Activated CD8-positive, alpha-beta memory T cell treated with anti-CD3 and anti-CD28 coated beads for 1 hour (primary cell): ENCODE data around the gene RPGRIP1L.

Source experiments
- DNase-seq, 2 donors: peaks; one replicate each; pipeline ENCODE4 v3.0.0-alpha.2; 2020; ENCODE audit warnings: low read depth in 1 of 2; ENCODE audit errors: extremely low read depth in 1 of 2

Gene RPGRIP1L

GRCh38 chr16:53608094-53608493 is 95.6 kb downstream of the RPGRIP1L start:
- no peak for DNase-seq

- DNase-seq = no peak
Observed at GRCh38 chr16:53605831-53606400, 97.7 kb downstream of the RPGRIP1L start.

- no peak for DNase-seq
Observed at GRCh38 chr16:53605356-53605755, 98.3 kb downstream of the RPGRIP1L start.

GRCh38 chr16:53601961-53602360 is 101.7 kb downstream of the RPGRIP1L start:
- no peak for DNase-seq

- DNase-seq = no peak
Observed at GRCh38 chr16:53600616-53601015, 103.0 kb downstream of the RPGRIP1L start.

GRCh38 chr16:53600126-53600525 is 103.5 kb downstream of the RPGRIP1L start:
- no peak for DNase-seq

GRCh38 chr16:53599548-53599947 is 104.1 kb downstream of the RPGRIP1L start:
- no peak for DNase-seq

- no peak for DNase-seq
Observed at GRCh38 chr16:53598511-53599275, 105.0 kb downstream of the RPGRIP1L start.

GRCh38 chr16:53597776-53598175 is 105.9 kb downstream of the RPGRIP1L start:
- no peak for DNase-seq

- no peak for DNase-seq
Observed at GRCh38 chr16:53588081-53588648, 115.5 kb downstream of the RPGRIP1L start.

GRCh38 chr16:53583401-53583800 is 120.3 kb downstream of the RPGRIP1L start:
- no peak for DNase-seq

GRCh38 chr16:53581784-53582183 is 121.9 kb downstream of the RPGRIP1L start:
- DNase-seq = no peak

GRCh38 chr16:53580038-53580802 is 123.4 kb downstream of the RPGRIP1L start:
- no peak for DNase-seq

- DNase-seq = no peak
Observed at GRCh38 chr16:53576904-53577303, 126.8 kb downstream of the RPGRIP1L start.

- no peak for DNase-seq
Observed at GRCh38 chr16:53576210-53576609, 127.4 kb downstream of the RPGRIP1L start.

- DNase-seq = no peak
Observed at GRCh38 chr16:53571763-53572162, 131.9 kb downstream of the RPGRIP1L start.

- no peak for DNase-seq
Observed at GRCh38 chr16:53566552-53567245, 137.0 kb downstream of the RPGRIP1L start.

GRCh38 chr16:53565296-53565863 is 138.3 kb downstream of the RPGRIP1L start:
- no peak for DNase-seq

GRCh38 chr16:53563426-53563825 is 140.2 kb downstream of the RPGRIP1L start:
- DNase-seq = no peak

- no peak for DNase-seq
Observed at GRCh38 chr16:53561101-53561888, 142.4 kb downstream of the RPGRIP1L start.
